CD4-positive, alpha-beta T cell (primary cell): Measurements from ENCODE around the gene CCL3. TPM values are rescaled to one million over a fixed set of nuclear protein-coding genes. Genes with fewer than 3 reads are reported as not detected.
A peak's percentile ranks its signal among the peaks of the same experiment; 100 is the strongest.
"Not testable (repeated sequence)": the region's sequence is repeated elsewhere in the genome, so short reads cannot be mapped to it uniquely, and the experiment has no call there.

Source experiments
- ATAC-seq: fragments of 200-7000 bp; cut with Tn5 transposase; one replicate; pipeline ENCODE4 v1.10.0; 2022; ENCODE audit warnings: mild to moderate bottlenecking; ENCODE audit not compliant: poor library complexity
- CTCF ChIA-PET: fragments of 350-600 bp; sonication (Branson Sonifier 250); formaldehyde crosslinking; loops from one replicate; lab custom pipeline; 2021; ENCODE audit warnings: antibody characterized with exemption, inconsistent platforms; lab: Charles Lee
- POLR2A ChIA-PET: fragments of 350-600 bp; sonication (Branson Sonifier 250); formaldehyde crosslinking; loops from one replicate; lab custom pipeline; 2021; ENCODE audit warnings: antibody characterized with exemption, inconsistent platforms; lab: Charles Lee
- DNase-seq, 14 experiments: peaks; one replicate each; pipeline ENCODE4 v3.0.0-alpha.2; 2013 to 2020; ENCODE audit warnings: mixed read lengths in 2 of 14
- H3K27ac ChIP-seq, 2 donors: one replicate each; pipeline versions ENCODE4 v1.5.1 to v1.7.0; 2013; ENCODE audit warnings: low read length in 2 of 2, low read depth in 1 of 2, mild to moderate bottlenecking in 1 of 2
- H3K27me3 ChIP-seq, 2 experiments: 1 replicate in 1 of 2; 2 replicates in 1 of 2; pipeline versions ENCODE4 v1.6.1 to v1.7.0; 2013; ENCODE audit warnings: low read length in 2 of 2, control low read depth in 1 of 2, mild to moderate bottlenecking in 1 of 2, moderate library complexity in 1 of 2; ENCODE audit not compliant: insufficient read depth in 2 of 2, control insufficient read depth in 1 of 2
- H3K36me3 ChIP-seq: one replicate; pipeline ENCODE4 v1.6.1; 2013; ENCODE audit warnings: low read length, control low read depth; ENCODE audit not compliant: insufficient read depth
- H3K4me1 ChIP-seq: one replicate; pipeline ENCODE4 v1.6.1; 2013; ENCODE audit warnings: low read length, control low read depth; ENCODE audit not compliant: insufficient read depth
- H3K4me3 ChIP-seq: one replicate; pipeline ENCODE4 v1.5.1; 2013; ENCODE audit warnings: mild to moderate bottlenecking, low read length, moderate library complexity
- H3K9me3 ChIP-seq, 2 experiments: 1 replicate in 1 of 2; 2 replicates in 1 of 2; pipeline versions ENCODE4 v1.6.1 to v1.7.0; 2013; ENCODE audit warnings: low read length in 2 of 2, mild to moderate bottlenecking in 2 of 2, control low read depth in 1 of 2, moderate library complexity in 1 of 2; ENCODE audit not compliant: control insufficient read depth in 1 of 2, insufficient read depth in 1 of 2
- H3K27ac Mint-ChIP-seq: one replicate; pipeline ENCODE4 v1.8.0; 2020; ENCODE audit warnings: mixed read lengths
- H3K27me3 Mint-ChIP-seq: one replicate; pipeline ENCODE4 v1.8.0; 2021; ENCODE audit warnings: mixed read lengths
- H3K36me3 Mint-ChIP-seq: one replicate; pipeline ENCODE4 v1.8.0; 2021; ENCODE audit warnings: low read depth, mixed read lengths
- H3K4me1 Mint-ChIP-seq: one replicate; pipeline ENCODE4 v1.8.0; 2021; ENCODE audit warnings: low read depth, mixed read lengths
- H3K4me3 Mint-ChIP-seq: one replicate; pipeline ENCODE4 v1.8.0; 2020; ENCODE audit warnings: mild to moderate bottlenecking, mixed read lengths
- H3K9me3 Mint-ChIP-seq: one replicate; pipeline ENCODE4 v1.8.0; 2020; ENCODE audit warnings: mixed read lengths
- CTCF ChIP-seq: fragments of 200-600 bp; IDR thresholded peaks from one replicate; pipeline ENCODE4 v1.8.0; 2022; ENCODE audit warnings: antibody characterized with exemption, mild to moderate bottlenecking
- intact Hi-C, 2 experiments: fragments of 100-400 bp; cut with DNase I in 1 of 2; cut with micrococcal nuclease in 1 of 2; formaldehyde crosslinking; loops; one replicate each; pipeline versions ENCODE4 v1.15.1 to v1.9.0; 2023 to 2025; cut with DNase I, micrococcal nuclease
- total RNA-seq, 174 experiments: library from RNA in 2 of 174; stranded (reverse) in 2 of 174; gene quantifications; one replicate each; pipeline ENCODE4 v1.2.3 and lab custom pipeline; 2021 to 2026

The CCL3 gene
- total RNA-seq, 2 experiments from 2014 or later: 0.78 to 1.0 TPM

DNA sequence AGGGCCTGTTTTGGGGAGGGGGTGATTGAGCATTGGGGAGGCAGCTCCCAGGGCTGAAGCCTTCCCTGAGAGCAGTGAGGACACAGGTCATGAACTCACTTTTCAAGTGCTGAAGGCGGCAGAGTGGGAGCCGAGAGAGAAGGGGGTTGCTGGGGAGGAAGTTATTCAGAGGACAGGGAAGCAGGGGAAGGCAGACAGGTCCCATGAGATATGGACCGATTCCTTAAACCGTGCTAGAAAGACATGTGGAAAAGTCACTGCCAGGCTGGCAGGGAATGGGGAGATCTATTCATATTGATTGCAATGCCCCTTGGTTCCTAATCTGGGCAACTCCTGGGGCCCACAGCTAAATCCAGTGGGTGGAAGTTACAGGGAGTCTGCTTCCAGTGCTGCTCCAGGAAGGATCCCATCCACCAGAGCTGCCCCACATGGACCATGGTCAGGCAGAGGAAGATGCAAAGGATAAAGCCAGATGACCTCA, 14.8 kb upstream of the CCL3 start:
- Mint-ChIP-seq H3K36me3 (no peaks in the 10 kb centered on the region), H3K4me3 (no peak overlapping the region), H3K4me1 (no peaks in the 10 kb centered on the region), H3K27me3 (peaks cover 46% of the 10 kb centered on the region), H3K9me3 (no peaks in the 10 kb centered on the region), H3K27ac (no peak overlapping the region)
- ChIA-PET POLR2A (no interaction called here), CTCF (no interaction called here)
- no peak for TF ChIP-seq CTCF
- Histone ChIP-seq H3K9me3 (no peaks in the 10 kb centered on the region), H3K4me3 (peak overlapping the region; percentile 25), H3K27me3 (peaks cover 2 to 5% of the 10 kb centered on the region in 2 experiments), H3K4me1 (peaks cover 23% of the 10 kb centered on the region), H3K36me3 (no peaks in the 10 kb centered on the region), H3K27ac (no peak overlapping the region)
- peak in 2 of 14 experiments; percentile 25 to 39 for DNase-seq
- intact Hi-C loops: no loop called here
- no peak for ATAC-seq

DNA sequence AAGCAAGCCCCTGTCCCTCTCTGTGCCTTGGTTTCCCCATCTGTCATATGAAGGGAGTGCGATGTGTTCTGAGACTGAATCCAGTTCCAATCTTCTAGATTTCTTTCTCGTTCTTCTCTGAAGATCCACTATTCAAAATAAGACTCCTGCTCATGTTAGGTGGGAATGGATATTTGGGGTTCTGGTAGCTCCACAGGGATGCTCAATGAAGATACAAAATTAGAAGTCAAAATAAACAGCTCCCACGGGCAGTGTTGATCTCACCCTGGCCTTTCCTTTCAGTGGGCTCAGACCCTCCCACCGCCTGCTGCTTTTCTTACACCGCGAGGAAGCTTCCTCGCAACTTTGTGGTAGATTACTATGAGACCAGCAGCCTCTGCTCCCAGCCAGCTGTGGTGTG, 14.3 kb upstream of the CCL3 start:
- H3K4me3 Mint-ChIP-seq, H3K9me3 Mint-ChIP-seq, H3K9me3 ChIP-seq, intact Hi-C loops, H3K4me1 Mint-ChIP-seq, DNase-seq, POLR2A ChIA-PET, CTCF ChIA-PET, H3K27me3 ChIP-seq, H3K36me3 Mint-ChIP-seq, H3K27ac Mint-ChIP-seq, H3K36me3 ChIP-seq, ATAC-seq, H3K27ac ChIP-seq: not testable (repeated sequence)
- Histone ChIP-seq H3K4me1 (peaks cover 23% of the 10 kb centered on the region), H3K4me3 (peak overlapping the region; percentile 25)
- H3K27me3 Mint-ChIP-seq: peaks cover 51% of the 10 kb centered on the region

DNA sequence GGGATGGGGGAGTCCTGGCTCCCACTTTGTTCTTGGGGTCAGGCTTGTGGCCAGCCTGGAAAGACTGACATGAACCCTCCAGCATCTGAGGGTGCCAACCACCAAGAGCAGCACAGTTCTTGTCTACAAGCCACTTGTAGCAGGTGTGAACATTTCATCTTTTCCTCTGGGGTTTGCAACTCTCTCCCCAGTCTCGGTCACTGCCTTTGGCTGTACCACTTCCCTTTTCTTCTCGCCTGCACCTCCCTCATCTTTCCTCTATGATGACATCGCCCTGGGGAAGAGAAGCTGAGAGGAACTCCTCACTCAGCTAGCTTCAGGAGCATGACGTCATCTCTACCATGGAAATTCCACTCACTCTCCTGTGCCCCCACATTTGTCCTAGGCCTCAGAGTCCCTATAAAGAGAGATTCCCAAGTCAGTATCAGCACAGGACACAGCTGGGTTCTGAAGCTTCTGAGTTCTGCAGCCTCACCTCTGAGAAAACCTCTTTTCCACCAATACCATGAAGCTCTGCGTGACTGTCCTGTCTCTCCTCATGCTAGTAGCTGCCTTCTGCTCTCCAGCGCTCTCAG, 13.5 kb upstream of the CCL3 start, which contains the start of gene CCL4:
CCL4 (plus strand) TSS at position 427 of the 575 bp plus-strand sequence; CDS start at position 506, 79 bp downstream.
- peak in 3 of 14 experiments; percentile 62 to 78 (median 68) for DNase-seq
- H3K4me3 Mint-ChIP-seq, H3K36me3 Mint-ChIP-seq, H3K27ac Mint-ChIP-seq, CTCF ChIA-PET, H3K4me1 Mint-ChIP-seq, H3K9me3 Mint-ChIP-seq, POLR2A ChIA-PET, H3K27ac ChIP-seq, ATAC-seq, H3K9me3 ChIP-seq, H3K36me3 ChIP-seq, H3K27me3 ChIP-seq: not testable (repeated sequence)
- intact Hi-C loops: loop anchor here in 1 of 2 experiments (2.0 kb wide), 1 partner anchor 19 kb away; no protein-coding TSS in a partner anchor
- peaks cover 54% of the 10 kb centered on the region for H3K27me3 Mint-ChIP-seq
- peak within 1 kb of the TSS; percentile 25 for H3K4me3 ChIP-seq
- H3K4me1 ChIP-seq: peaks cover 23% of the 10 kb centered on the region

DNA sequence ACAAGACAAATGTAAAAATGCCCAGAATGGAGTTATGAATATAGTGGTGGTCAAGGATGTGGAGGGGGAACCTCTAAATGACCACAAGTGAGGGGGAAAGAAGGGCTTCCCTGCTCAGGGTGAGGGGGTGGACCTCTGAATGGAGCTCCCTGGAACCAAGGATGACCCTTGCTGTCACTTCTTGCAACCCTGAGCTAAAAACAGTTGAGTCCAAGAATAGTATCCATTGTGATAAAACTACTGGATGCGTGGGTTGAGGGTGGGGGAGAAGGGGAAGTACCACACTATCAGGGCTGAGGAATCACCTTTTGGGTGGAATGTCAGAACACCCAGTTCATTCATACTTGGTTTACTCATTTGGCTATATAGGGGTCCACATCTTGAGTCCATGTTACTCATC, 9.1 kb upstream of the CCL3 start:
- H3K4me3 ChIP-seq, H3K27ac Mint-ChIP-seq, ATAC-seq, H3K9me3 Mint-ChIP-seq, H3K36me3 Mint-ChIP-seq, H3K4me1 Mint-ChIP-seq, intact Hi-C loops, DNase-seq, H3K36me3 ChIP-seq, H3K4me3 Mint-ChIP-seq, H3K4me1 ChIP-seq, H3K27me3 ChIP-seq, CTCF ChIA-PET, H3K9me3 ChIP-seq, H3K27ac ChIP-seq, POLR2A ChIA-PET: not testable (repeated sequence)
- H3K27me3 Mint-ChIP-seq: peaks cover 34% of the 10 kb centered on the region
